GM21367 (cell line): ENCODE results near the gene ASIC2.

Experiments
- ATAC-seq: cut with Tn5 transposase; IDR thresholded peaks from one replicate; pipeline ENCODE4 v1.9.1; 2021; ENCODE audit not compliant: unreplicated experiment

The ASIC2 gene

GRCh38 chr17:33292981-33293867 is at the start of gene ASIC2:
ASIC2 (minus strand) TSS chr17:33293295.
- ATAC-seq = no peak

DNA sequence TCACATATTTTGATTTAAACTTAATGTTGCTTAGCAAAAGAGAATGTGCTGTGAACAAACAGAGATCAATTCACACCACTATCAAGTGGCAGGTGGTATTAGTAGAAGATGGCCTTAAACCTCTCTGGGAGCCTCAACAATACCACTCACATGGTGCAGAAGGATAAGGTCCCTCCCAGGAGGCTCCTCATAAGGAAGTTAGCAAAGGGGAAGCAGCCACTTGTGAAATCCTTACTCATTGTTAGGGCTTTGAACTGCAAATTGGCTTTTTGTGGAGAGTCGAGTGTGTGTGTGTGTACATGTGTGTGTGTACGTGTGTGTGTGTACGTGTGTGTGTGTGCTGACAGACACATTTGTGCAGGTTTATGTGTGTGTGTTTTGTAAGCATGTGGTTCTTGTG is 48.9 kb upstream of the ASIC2 start:
- ATAC-seq = no peak

DNA sequence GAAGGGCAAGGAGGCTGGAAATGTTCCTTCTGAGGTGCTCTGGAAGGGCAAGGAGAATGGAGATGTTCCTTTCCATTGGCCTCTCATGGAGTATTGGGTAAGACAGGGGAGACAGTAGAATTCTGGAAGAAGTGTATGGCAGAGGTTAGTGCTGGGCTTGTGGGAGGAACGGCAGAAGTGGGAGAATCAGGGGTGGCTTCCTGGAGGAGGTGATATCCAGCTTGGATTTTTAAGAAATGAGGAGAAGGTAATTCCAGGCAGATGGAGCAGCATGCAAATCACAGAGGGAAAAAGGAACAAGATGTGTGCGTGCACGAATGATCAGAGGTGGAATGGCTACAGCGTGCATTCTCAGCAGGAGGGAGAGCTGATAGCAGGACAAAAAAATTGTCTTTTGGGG is 45.1 kb upstream of the ASIC2 start:
- ATAC-seq = no peak

- no peak for ATAC-seq
These were observed 42.5 kb upstream of the ASIC2 start for GRCh38 chr17:33335491-33336173.

GRCh38 chr17:33334703-33335102 is 41.6 kb upstream of the ASIC2 start:
- no peak for ATAC-seq

DNA sequence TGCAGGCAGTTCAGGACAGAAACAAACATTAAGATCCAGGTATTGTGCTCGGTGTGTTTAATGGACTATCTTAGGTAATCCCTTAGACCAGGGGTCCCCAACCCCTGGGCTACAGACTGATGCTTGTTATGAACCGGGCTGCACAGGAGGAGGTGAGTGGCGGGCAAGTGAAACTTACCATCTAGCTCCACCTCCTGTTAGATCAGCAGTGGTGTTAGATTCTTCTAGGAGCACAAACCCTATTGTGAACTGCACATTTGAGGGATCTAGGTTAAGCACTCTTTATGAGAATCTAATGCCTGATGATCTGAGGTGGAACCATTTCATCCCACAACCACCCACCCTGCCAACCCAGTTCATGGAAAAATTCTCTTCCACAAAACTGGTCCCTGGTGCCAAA is 37.8 kb upstream of the ASIC2 start:
- ATAC-seq = no peak

GRCh38 chr17:33328129-33328528 is 35.0 kb upstream of the ASIC2 start:
- ATAC-seq = no peak

GRCh38 chr17:33324736-33325135 is 31.6 kb upstream of the ASIC2 start:
- ATAC-seq = no peak

DNA sequence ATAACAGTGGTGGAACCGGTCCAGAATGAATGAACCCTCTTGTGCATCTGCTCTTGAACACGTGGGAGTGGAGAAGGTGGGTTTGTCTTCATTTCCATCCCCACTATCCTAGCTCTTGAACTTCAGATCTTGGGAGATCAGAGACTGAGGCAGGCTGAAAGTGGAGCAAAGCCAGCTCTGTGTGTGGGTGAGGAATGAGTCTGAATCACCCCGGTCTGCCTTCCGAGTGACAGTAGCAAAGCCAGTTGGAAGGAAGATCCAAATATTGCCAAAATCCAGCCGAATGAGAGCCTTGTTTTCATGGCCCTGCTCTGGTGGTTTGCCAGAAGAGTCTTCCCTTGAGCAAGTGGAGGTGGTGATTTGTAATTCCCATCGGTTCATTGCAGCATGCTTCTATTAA is 29.0 kb upstream of the ASIC2 start:
- ATAC-seq = no peak

- ATAC-seq = no peak
These were observed 25.1 kb upstream of the ASIC2 start for GRCh38 chr17:33318241-33318640.

- ATAC-seq = no peak
These were observed 23.7 kb upstream of the ASIC2 start for GRCh38 chr17:33316746-33317145.

- ATAC-seq = no peak
These were observed 17.2 kb upstream of the ASIC2 start for GRCh38 chr17:33310296-33310695.

GRCh38 chr17:33303254-33303653 is 10.2 kb upstream of the ASIC2 start:
- no peak for ATAC-seq

- no peak for ATAC-seq
These were observed 9.3 kb upstream of the ASIC2 start for GRCh38 chr17:33302394-33302793.

DNA sequence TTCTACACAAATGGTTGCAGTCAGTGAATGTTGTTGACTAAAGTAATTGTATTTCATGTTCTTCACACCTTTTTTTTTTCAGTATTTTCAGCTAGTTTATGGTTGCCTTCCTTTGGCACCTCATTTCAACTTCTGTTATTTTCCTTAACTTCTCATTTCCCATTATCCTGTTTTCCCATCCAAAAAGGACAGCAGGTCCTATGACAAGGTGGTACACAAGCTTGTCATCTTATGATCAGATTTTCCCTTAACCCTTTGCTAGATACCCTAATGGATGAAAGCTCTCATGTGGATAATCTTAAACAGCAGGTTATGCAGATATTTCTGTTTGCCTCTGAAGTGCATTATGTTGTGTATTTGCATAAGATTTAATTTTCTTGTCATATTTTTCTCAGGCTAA is 7.1 kb upstream of the ASIC2 start:
- no peak for ATAC-seq

DNA sequence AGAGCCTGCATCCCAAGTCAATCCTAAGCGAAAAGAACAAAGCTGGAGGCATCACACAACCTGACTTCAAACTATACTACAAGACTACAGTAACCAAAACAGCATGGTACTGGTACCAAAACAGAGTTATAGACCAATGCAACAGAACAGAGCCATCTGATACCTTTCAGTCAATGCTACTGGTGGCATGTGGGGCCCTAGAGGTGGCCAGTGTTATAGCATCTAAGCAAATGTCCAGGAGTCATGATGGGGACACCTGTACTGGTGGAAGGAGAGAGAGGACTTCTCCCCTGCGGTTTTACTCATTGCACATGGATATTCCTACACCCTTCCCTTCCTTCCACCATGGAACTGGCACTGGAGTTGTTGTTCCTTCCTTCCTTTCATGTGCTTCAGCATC is 6.0 kb upstream of the ASIC2 start:
- no peak for ATAC-seq

DNA sequence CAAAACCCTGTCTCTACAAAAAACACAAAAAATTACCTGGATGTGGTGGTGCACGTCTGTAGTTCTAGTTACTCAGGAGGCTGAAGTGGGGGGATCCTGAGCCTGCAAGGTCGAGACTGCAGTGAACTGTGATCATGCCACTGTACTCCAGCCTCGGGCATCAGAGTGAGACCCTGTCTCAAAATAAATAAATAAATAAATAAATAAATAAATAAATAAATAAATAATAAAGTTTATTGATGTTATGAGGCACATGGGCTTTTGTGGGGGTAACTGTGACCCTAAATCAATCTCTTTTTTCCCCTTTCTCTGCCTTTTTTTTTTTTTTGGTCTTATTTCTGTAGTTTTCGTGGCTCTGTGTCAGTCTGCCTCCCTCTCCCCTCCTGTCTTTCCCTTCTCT is 4.5 kb upstream of the ASIC2 start:
- ATAC-seq = no peak

GRCh38 chr17:33294994-33295393 is 1.9 kb upstream of the ASIC2 start:
- ATAC-seq = no peak

GRCh38 chr17:33292201-33292980 is 704 bp downstream of the ASIC2 start:
- no peak for ATAC-seq

DNA sequence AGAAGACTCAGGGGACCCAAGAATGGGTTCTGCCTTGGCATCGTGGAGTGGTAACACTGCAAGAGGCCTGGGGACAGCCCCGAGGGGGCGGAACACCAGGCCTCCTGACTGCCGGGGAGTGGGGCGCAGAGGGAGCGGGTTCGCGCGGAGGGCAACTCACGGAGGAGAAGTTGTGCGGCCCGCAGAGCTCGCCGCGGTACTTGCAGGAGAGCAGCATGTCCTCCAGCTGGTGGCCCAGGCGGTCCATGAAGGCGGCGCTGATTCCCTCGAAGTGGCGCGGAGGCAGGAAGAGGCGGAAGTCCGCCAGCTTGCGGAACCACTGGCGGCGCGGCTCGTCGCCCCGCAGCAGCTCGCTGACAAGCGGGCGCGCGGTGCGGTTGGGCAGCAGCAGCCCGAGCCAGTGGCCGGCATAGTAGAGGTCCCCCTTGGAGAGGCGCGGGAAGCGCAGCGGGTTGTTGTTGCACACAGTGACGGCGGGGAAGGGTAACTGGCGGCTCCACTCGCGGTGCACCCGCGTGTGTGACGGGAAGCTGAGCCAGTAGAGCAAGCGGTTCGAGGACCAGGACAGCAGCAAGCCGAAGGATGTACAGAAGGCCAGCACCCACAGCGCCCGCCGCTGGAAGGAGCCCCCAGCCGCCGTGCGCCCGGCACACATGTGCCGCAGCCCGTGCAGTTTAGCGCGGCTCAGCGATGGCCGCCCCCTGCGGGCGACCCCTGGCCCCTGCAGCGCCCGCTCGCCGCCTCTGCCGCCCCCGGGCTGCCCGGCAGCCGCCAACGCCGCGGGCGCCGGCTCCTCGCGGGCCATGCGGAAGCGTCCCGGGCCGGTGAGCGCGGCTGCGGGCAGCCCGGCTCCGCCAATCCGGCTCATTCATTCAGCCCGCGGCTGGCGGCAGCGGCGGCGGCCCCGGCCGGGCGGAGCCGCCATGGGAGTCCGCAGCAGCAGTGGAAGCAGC is 1.6 kb downstream of the ASIC2 start:
- no peak for ATAC-seq

DNA sequence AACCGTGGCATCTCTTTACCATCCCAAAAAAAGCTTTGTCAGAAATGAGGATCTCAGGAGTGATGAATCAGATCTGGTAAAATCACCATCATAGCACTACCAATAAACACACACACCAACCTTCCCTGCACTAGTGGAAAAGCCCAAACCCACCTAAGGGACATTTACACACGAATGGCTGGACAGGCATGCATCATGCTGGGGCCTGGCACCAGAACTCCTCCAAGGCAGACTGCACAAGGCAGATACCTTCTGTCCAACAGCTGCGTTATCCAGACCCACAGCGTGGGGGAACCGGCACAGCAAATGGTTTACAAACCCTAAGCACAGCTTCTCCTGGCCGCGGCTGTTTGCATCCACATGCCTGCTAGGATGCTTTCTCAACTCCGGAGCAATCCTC is 2.8 kb downstream of the ASIC2 start:
- no peak for ATAC-seq
